Measurements from ENCODE around the gene CRTAP.

The CRTAP gene

DNA sequence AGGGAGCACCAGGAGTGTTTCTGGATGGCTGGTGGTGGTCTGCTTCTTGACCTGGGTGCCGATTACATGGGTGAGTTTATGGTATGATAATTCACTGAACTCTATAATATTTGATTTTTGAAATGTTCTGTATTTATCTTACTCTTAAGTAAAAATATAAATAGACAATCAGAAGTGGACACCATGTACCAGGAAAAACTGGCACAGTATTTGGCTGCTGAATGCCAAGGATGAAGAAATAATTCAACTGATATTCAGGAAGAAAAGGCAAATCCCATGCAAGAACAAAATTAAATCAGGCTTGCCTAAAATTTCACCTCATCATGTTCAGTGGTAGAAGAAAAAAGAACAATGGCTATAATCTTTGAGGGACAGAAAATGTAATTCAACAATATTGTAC, 51.6 kb downstream of the CRTAP start:
- Histone ChIP-seq H3K27ac (peak overlapping the region; percentile 55 to 91), H3K4me3 (no peak overlapping the region)
- DNase-seq (ENCODE audit: low spot score), result no peak
- no peak for TF ChIP-seq CTCF (IDR thresholded peaks at IDR 0.05)

- Histone ChIP-seq H3K4me3 (no peak overlapping the region), H3K27ac (peak overlapping the region; percentile 55 to 91)
- no peak for DNase-seq (ENCODE audit: low spot score)
- no peak for TF ChIP-seq CTCF (IDR thresholded peaks at IDR 0.05)
Observed at GRCh38 chr3:33166095-33166494, 52.3 kb downstream of the CRTAP start.

DNA sequence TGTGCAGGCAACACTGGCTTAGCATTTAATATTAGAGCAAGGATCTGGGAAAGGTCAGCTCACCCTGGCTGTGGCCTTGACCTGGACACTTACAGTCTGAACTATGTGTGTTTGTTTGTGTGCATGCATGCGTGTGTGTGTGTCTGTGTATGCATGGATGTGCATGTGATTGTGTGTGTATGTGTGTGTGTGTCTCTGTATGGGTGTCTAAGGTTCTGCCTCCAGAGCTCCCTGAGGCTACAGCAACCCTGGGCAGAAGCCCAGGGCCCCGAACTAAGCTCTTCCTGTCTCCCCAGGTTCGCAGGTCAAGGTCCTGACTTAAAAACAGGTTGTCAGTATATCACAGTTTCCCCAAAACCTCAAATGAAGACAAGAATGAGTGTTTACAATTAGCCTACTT, 53.5 kb downstream of the CRTAP start:
- Histone ChIP-seq H3K27ac (peak overlapping the region; percentile 55 to 91), H3K4me3 (no peak overlapping the region)
- TF ChIP-seq CTCF (IDR thresholded peaks at IDR 0.05), result no peak
- DNase-seq (ENCODE audit: low spot score), result no peak

- no peak for DNase-seq (ENCODE audit: low spot score)
- TF ChIP-seq CTCF (IDR thresholded peaks at IDR 0.05), result no peak
- Histone ChIP-seq H3K4me3 (no peak overlapping the region), H3K27ac (peak overlapping the region; percentile 55 to 91)
Observed at GRCh38 chr3:33167716-33168336, 54.0 kb downstream of the CRTAP start.

- no peak overlapping the region for H3K4me3 ChIP-seq
- peak overlapping the region; percentile 63 to 91 for H3K27ac ChIP-seq
- DNase-seq (ENCODE audit: low spot score), result no peak
- TF ChIP-seq CTCF (IDR thresholded peaks at IDR 0.05), result no peak
Observed at GRCh38 chr3:33170531-33170930, 56.7 kb downstream of the CRTAP start.

DNA sequence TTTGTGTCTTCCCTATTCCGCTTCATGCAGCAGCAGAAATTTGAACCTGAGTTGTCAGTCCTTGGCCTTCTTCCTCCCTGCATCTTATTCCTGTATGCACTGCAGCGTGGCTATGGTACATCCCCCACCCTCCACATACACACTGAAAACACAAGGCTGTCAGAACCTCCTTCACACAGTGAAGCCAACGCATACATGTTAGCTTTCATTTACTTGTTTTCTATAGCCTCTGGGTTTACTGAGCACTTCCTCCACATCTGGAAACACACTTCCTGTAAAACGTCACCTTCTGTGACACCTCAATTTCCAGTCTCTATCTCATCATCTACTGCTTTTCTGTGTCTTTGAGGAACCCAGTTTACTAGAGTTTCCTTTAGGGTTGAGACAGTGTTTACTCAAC, 57.8 kb downstream of the CRTAP start:
- Histone ChIP-seq H3K27ac (peak overlapping the region in 1 of 2 donors; percentile 77), H3K4me3 (no peak overlapping the region)
- no peak for DNase-seq (ENCODE audit: low spot score)
- no peak for TF ChIP-seq CTCF (IDR thresholded peaks at IDR 0.05)

DNA sequence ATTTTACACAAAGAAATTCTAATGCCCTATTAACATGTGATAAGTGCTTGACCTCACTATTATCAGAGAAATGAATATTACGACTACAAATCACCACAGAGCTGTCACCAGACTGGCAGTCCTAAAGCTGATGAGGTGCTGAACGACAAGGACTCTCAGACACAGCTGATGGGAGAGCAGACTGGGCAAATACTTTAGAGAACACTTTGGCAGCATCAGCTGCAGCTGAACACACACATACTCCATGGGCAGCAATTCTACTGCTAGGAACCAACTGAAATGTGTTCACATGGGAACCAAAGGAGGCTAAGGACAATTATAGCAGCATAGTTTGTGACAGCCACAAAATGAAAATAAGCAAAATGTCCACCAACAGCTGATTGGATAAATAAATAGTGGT, 59.3 kb downstream of the CRTAP start:
- no peak for TF ChIP-seq CTCF (IDR thresholded peaks at IDR 0.05)
- no peak for DNase-seq (ENCODE audit: low spot score)
- H3K4me3 ChIP-seq, result no peak overlapping the region
- H3K27ac ChIP-seq, result peak overlapping the region; percentile 73 to 87

Measured in coronary artery (tissue), 2 donors.